ENCODE measurements around the gene PRUNE2. TPM values are rescaled to one million over a fixed set of nuclear protein-coding genes. Genes with fewer than 3 reads are reported as not detected.

PRUNE2 gene
- total RNA-seq, 3 donors from 2014 or later, result 4.6 to 14.7 (median 12.0) TPM

- no peak overlapping the region for H3K4me3 ChIP-seq
- intact Hi-C loops (cut with DNase I; ENCODE audit: low total_unique reads), result no loop called here
- no peaks in the 10 kb centered on the region for H3K4me1 ChIP-seq
- H3K9me3 ChIP-seq, result no peaks in the 10 kb centered on the region
- DNase-seq (ENCODE audit: low spot score in 2 of 2), result no peak
- TF ChIP-seq POLR2A (IDR thresholded peaks at IDR 0.05), result no peak
- no peak for TF ChIP-seq CTCF (IDR thresholded peaks at IDR 0.05)
- no peak for TF ChIP-seq POLR2AphosphoS5 (IDR thresholded peaks at IDR 0.05)
- no peaks in the 10 kb centered on the region for H3K27me3 ChIP-seq
- no peaks in the 10 kb centered on the region for H3K36me3 ChIP-seq
- no peak overlapping the region for H3K27ac ChIP-seq
Observed at GRCh38 chr9:76580820-76581219, 325.1 kb downstream of the PRUNE2 start.

DNA sequence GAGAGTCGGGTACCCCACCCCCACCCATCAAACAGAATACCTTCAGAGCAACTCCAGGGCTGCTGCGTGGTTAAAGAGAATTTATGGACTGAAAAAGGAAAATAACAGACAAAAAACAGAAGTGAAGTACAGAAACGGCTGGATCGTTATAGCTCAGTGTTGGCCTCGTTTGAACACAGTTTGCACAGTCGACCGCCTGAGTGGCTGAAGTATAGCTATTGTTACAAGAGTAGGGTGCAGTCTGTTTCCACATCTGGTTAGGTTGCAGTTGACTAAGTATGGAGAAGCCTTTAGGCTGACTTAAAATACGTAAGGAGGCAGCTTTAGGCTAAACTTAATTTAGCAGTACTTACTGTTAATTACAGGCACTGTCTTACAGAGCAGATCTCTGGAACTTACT is 325.7 kb downstream of the PRUNE2 start:
- TF ChIP-seq POLR2A (IDR thresholded peaks at IDR 0.05) (no peak), CTCF (IDR thresholded peaks at IDR 0.05) (no peak), POLR2AphosphoS5 (IDR thresholded peaks at IDR 0.05) (no peak)
- Histone ChIP-seq H3K4me1 (no peaks in the 10 kb centered on the region), H3K36me3 (no peaks in the 10 kb centered on the region), H3K4me3 (no peak overlapping the region), H3K9me3 (no peaks in the 10 kb centered on the region), H3K27ac (no peak overlapping the region), H3K27me3 (no peaks in the 10 kb centered on the region)
- DNase-seq (ENCODE audit: low spot score in 2 of 2), result no peak
- intact Hi-C loops (cut with DNase I; ENCODE audit: low total_unique reads), result no loop called here

- Histone ChIP-seq H3K4me3 (no peak overlapping the region), H3K36me3 (no peaks in the 10 kb centered on the region), H3K4me1 (no peaks in the 10 kb centered on the region), H3K9me3 (no peaks in the 10 kb centered on the region), H3K27ac (no peak overlapping the region), H3K27me3 (no peaks in the 10 kb centered on the region)
- DNase-seq (ENCODE audit: low spot score in 2 of 2), result no peak
- TF ChIP-seq POLR2A (IDR thresholded peaks at IDR 0.05) (no peak), CTCF (IDR thresholded peaks at IDR 0.05) (no peak), POLR2AphosphoS5 (IDR thresholded peaks at IDR 0.05) (no peak)
- intact Hi-C loops (cut with DNase I; ENCODE audit: low total_unique reads), result no loop called here
Observed at GRCh38 chr9:76576344-76576743, 329.6 kb downstream of the PRUNE2 start.

DNA sequence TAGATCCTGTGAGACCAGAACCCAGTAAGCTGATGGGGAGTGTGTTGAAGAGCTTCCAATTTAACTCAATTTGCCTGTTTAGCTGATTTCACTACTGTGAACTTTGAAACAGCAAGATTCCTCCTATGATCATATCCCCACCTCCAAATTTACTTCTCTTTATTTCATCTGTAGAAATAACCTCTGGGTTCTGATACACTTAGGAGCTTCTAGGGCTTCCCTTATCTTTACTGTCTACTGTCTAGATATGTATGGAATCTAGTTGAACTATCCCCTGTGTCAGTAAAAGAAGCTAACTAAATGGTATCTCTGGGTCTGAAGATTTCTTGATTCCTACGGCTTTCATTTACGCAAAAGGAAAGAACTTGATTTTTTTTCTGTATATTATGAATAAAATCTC is 330.2 kb downstream of the PRUNE2 start:
- Histone ChIP-seq H3K27me3 (no peaks in the 10 kb centered on the region), H3K4me1 (no peaks in the 10 kb centered on the region), H3K9me3 (peaks cover 0 to 2% of the 10 kb centered on the region in 2 donors), H3K4me3 (no peak overlapping the region), H3K27ac (no peak overlapping the region), H3K36me3 (no peaks in the 10 kb centered on the region)
- DNase-seq (ENCODE audit: low spot score in 2 of 2), result no peak
- intact Hi-C loops (cut with DNase I; ENCODE audit: low total_unique reads), result no loop called here
- TF ChIP-seq POLR2AphosphoS5 (IDR thresholded peaks at IDR 0.05), result no peak
- no peak for TF ChIP-seq POLR2A (IDR thresholded peaks at IDR 0.05)
- no peak for TF ChIP-seq CTCF (IDR thresholded peaks at IDR 0.05)

DNA sequence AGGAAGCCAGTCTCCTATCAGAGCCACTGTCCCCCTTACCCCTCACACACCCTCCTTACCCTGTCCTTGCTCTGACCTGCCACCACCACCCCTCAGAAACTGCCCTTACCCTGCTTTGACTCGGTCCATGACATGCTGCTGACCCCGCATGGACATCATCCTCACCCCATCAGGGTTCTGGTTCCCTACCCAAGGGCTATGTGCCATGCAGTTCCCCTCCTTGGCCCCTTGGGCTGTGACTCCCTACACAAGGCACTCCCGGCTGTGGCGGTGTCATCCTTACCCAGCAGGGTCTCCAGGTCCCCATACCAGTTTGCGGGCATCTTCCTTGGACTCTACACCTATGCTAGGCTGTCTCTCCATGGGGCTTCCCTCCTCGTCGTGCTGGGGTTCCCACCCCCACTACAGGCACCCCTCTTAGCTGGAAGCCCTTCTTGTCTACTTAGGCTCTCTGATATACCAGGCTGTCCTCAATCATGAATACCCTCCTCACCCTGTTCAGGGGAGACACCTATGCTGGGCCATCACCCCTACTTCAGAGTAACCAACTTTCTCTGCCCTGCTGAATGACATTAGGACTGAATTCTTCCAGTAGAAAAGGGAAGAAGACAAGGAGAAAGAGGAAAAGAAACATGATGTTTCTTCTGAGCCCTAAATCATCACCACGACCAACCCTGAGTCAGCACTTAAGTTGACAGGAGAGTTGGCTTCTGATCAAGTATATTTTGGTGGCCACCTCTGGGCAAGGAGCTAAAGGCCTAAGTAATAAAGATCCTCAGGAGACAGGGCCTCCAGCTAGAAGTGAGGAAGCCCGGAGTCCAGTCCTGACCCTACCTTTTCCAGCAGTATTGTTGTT is 331.8 kb downstream of the PRUNE2 start:
- Histone ChIP-seq H3K4me3 (no peak overlapping the region), H3K4me1 (no peaks in the 10 kb centered on the region), H3K27ac (no peak overlapping the region), H3K27me3 (no peaks in the 10 kb centered on the region), H3K9me3 (peaks cover 0 to 12% of the 10 kb centered on the region in 2 donors), H3K36me3 (no peaks in the 10 kb centered on the region)
- DNase-seq (ENCODE audit: low spot score in 2 of 2), result no peak
- intact Hi-C loops (cut with DNase I; ENCODE audit: low total_unique reads), result no loop called here
- TF ChIP-seq POLR2AphosphoS5 (IDR thresholded peaks at IDR 0.05) (no peak), CTCF (IDR thresholded peaks at IDR 0.05) (no peak), POLR2A (IDR thresholded peaks at IDR 0.05) (no peak)

All from breast epithelium (tissue), 4 donors.